Hematopoietic multipotent progenitor cell treated with erythropoietin and hydrocortisone succinate and interleukin-3 and kit ligand, for 15 days (in vitro differentiated cells): ENCODE measurements around the gene CYREN.
"Not testable (repeated sequence)": the region's sequence is repeated elsewhere in the genome, so short reads cannot be mapped to it uniquely, and the experiment has no call there.

Source experiments
- DNase-seq: peaks from one replicate; pipeline ENCODE4 v3.0.0-alpha.2; 2015; ENCODE audit warnings: low spot score

The CYREN gene

GRCh38 chr7:135159359-135160085, 11.0 kb downstream of the CYREN start:
- DNase-seq = no peak

GRCh38 chr7:135158874-135159273, 11.6 kb downstream of the CYREN start:
- DNase-seq = no peak

- DNase-seq = no peak
These were observed 12.3 kb downstream of the CYREN start for GRCh38 chr7:135158141-135158655.

- no peak for DNase-seq
These were observed 14.2 kb downstream of the CYREN start for GRCh38 chr7:135156290-135156689.

GRCh38 chr7:135154734-135155133, 15.8 kb downstream of the CYREN start:
- DNase-seq = no peak

- DNase-seq = no peak
These were observed 18.1 kb downstream of the CYREN start for GRCh38 chr7:135152442-135152841.

- no peak for DNase-seq
These were observed 19.0 kb downstream of the CYREN start for GRCh38 chr7:135151533-135151932.

- DNase-seq = no peak
These were observed 19.4 kb downstream of the CYREN start for GRCh38 chr7:135151132-135151531.

GRCh38 chr7:135150072-135150782, 20.3 kb downstream of the CYREN start:
- no peak for DNase-seq

- peak; percentile 87 for DNase-seq
These were observed 22.4 kb downstream of the CYREN start, which contains the start of gene TMEM140 for GRCh38 chr7:135147899-135148721. TMEM140 (plus strand) TSS chr7:135148072; CDS start chr7:135164442, 16,370 bp downstream.

GRCh38 chr7:135147341-135147898, 23.1 kb downstream of the CYREN start:
- peak; percentile 77 for DNase-seq

- DNase-seq = no peak
These were observed 26.4 kb downstream of the CYREN start for GRCh38 chr7:135143885-135144668.

GRCh38 chr7:135129579-135129978, 40.9 kb downstream of the CYREN start:
- DNase-seq = no peak

GRCh38 chr7:135128931-135129330, 41.6 kb downstream of the CYREN start:
- DNase-seq = no peak

GRCh38 chr7:135124631-135125030, 45.9 kb downstream of the CYREN start:
- DNase-seq = not testable (repeated sequence)

GRCh38 chr7:135121868-135122267, 48.6 kb downstream of the CYREN start:
- no peak for DNase-seq

GRCh38 chr7:135117096-135117495, 53.4 kb downstream of the CYREN start:
- DNase-seq = no peak
